ENCODE data around the gene LIPA. TPM values are rescaled to one million over a fixed set of nuclear protein-coding genes. Genes with fewer than 3 reads are reported as not detected.

Gene LIPA
- total and polyA plus RNA-seq, 2 of the 4 experiments (the other 2 are of a cell fraction) = 23.1 to 31.9 TPM

- no peaks in the 10 kb centered on the region for H3K36me3 ChIP-seq (ENCODE audit: control insufficient read depth, insufficient read depth, low read length)
- no TSS peak for BruUV-seq (replicated peaks)
- H3K9ac ChIP-seq (ENCODE audit: low read depth, low read length) = peak overlapping the region; percentile 37; the same call in 1 of the 2 replicates
- H3K4me1 ChIP-seq (ENCODE audit: control insufficient read depth, insufficient read depth, low read length) = peaks cover 17% of the 10 kb centered on the region
- H3K4me2 ChIP-seq (ENCODE audit: low read depth, low read length) = peak overlapping the region; percentile 76
- H2AFZ ChIP-seq (replicated peaks; ENCODE audit: low read length, poor library complexity) = peak overlapping the region; percentile 89
- peak overlapping the region; percentile 18; the same call in 1 of the 2 replicates for H3K27ac ChIP-seq (ENCODE audit: insufficient read depth, low read length)
- H3K4me3 ChIP-seq (ENCODE audit: insufficient read depth, low read depth, low read length) = peak overlapping the region; percentile 39
- peak overlapping the region; percentile 29 for H2AK9ac ChIP-seq (replicated peaks; ENCODE audit: low read depth, low read length, poor library complexity)
- H3K9me1 ChIP-seq (ENCODE audit: insufficient read depth, low read length) = peaks cover 11% of the 10 kb centered on the region
- H2BK120ac ChIP-seq (ENCODE audit: low read depth, low read length) = peak overlapping the region; percentile 56; the same call in 1 of the 2 replicates
- peak; percentile 33 for ATAC-seq (ENCODE audit: low read depth)
- H4K5ac ChIP-seq (ENCODE audit: low read depth, low read length) = peak overlapping the region; percentile 1; the same call in 1 of the 2 replicates
- H2BK20ac ChIP-seq (ENCODE audit: low read depth, low read length) = 0 out of 2 replicates have a peak overlapping the region, but pooled peaks have one; percentile 3
- H3K4ac ChIP-seq (ENCODE audit: low read depth, low read length) = peak overlapping the region; percentile 42
- dilution Hi-C loops (cut with HindIII; ENCODE audit: low sequenced_read_pairs, unreplicated experiment) = loop anchor here (25.0 kb wide), 1 partner anchor 196 kb away; no protein-coding TSS in a partner anchor
- H2BK15ac ChIP-seq (ENCODE audit: low read depth, low read length) = peak overlapping the region; percentile 37; the same call in 2 of the 3 replicates
- no peaks in the 10 kb centered on the region for H3K9me3 ChIP-seq (ENCODE audit: control insufficient read depth, insufficient read depth, low read length)
- H4K91ac ChIP-seq (ENCODE audit: insufficient read depth, low read depth, low read length) = no peak overlapping the region
- no peak overlapping the region for H2BK5ac ChIP-seq (ENCODE audit: low read depth, low read length, poor library complexity, severe bottlenecking)
- POLR2A ChIA-PET (ENCODE audit: unreplicated experiment) = interaction anchor here (0.7 kb wide), 1 partner anchor 178 kb away, joined by 3 read pairs; no protein-coding TSS in a partner anchor
- H4K8ac ChIP-seq (ENCODE audit: low read depth in 2 of 2, low read length in 2 of 2) = peak overlapping the region in 1 of 2 experiments; percentile 25; a peak in 1 of 4 replicates
- peak overlapping the region; percentile 34 for H3K14ac ChIP-seq (replicated peaks; ENCODE audit: low read depth, low read length)
- no peak overlapping the region for H2AK5ac ChIP-seq (ENCODE audit: low read depth, low read length)
- CTCF ChIA-PET = interaction anchor here (1.4 to 2.6 kb wide), 2 partner anchors 9 to 178 kb away, joined by 5 to 12 read pairs; no protein-coding TSS in a partner anchor
- H3K23ac ChIP-seq (ENCODE audit: low read depth, low read length) = peak overlapping the region; percentile 55
- intact Hi-C loops (cut with micrococcal nuclease) = no loop called here
- peaks cover 8% of the 10 kb centered on the region for H3K27me3 ChIP-seq (ENCODE audit: control insufficient read depth, insufficient read depth, low read length)
- H4K20me1 ChIP-seq (ENCODE audit: insufficient read depth, low read length) = no peaks in the 10 kb centered on the region
- H3K79me1 ChIP-seq (ENCODE audit: low read depth in 1 of 2, low read length in 2 of 2) = no peaks in the 10 kb centered on the region
- H3K18ac ChIP-seq (ENCODE audit: low read depth, low read length) = peak overlapping the region; percentile 54
- 18% methylated on average over 39 of the region's 60 CpGs; no CpG with 5 or more reads in 1 of the 2 experiments for WGBS, 2 experiments (ENCODE audit: extremely low coverage in 2 of 2, insufficient read length in 1 of 2)
- in situ Hi-C loops (cut with MboI; ENCODE audit: low sequenced_read_pairs) = no loop called here
- no peak for TF ChIP-seq FOS (IDR thresholded peaks at IDR 0.05; ENCODE audit: low read depth, low read length)
- no peak for TF ChIP-seq RFX5 (IDR thresholded peaks at IDR 0.05; ENCODE audit: low read depth, low read length)
- TF ChIP-seq BHLHE40 (IDR thresholded peaks at IDR 0.05; ENCODE audit: low read depth, low read length) = no peak
- TF ChIP-seq, protein P1, sequence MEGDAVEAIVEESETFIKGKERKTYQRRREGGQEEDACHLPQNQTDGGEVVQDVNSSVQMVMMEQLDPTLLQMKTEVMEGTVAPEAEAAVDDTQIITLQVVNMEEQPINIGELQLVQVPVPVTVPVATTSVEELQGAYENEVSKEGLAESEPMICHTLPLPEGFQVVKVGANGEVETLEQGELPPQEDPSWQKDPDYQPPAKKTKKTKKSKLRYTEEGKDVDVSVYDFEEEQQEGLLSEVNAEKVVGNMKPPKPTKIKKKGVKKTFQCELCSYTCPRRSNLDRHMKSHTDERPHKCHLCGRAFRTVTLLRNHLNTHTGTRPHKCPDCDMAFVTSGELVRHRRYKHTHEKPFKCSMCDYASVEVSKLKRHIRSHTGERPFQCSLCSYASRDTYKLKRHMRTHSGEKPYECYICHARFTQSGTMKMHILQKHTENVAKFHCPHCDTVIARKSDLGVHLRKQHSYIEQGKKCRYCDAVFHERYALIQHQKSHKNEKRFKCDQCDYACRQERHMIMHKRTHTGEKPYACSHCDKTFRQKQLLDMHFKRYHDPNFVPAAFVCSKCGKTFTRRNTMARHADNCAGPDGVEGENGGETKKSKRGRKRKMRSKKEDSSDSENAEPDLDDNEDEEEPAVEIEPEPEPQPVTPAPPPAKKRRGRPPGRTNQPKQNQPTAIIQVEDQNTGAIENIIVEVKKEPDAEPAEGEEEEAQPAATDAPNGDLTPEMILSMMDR (conservative IDR thresholded peaks at IDR 0.05; ENCODE audit: low read depth, low read length) = no peak
- TF ChIP-seq NFE2L2 (IDR thresholded peaks at IDR 0.05; ENCODE audit: low read depth, low read length) = no peak
- no peak for TF ChIP-seq MXI1 (IDR thresholded peaks at IDR 0.05; ENCODE audit: borderline replicate concordance, low read depth, low read length)
- no peak for DNase-seq
- H3K56ac ChIP-seq (ENCODE audit: extremely low read depth, insufficient read depth, low read length) = no peak overlapping the region
These were observed 43.6 kb downstream of the LIPA start for GRCh38 chr10:89207801-89208551.

All from IMR-90 (cell line).